HG03432 (cell line): Measurements from ENCODE around the gene ACTL6A.
"Not testable (repeated sequence)": the region's sequence is repeated elsewhere in the genome, so short reads cannot be mapped to it uniquely, and the experiment has no call there.

Experiments used
- ATAC-seq: cut with Tn5 transposase; IDR thresholded peaks from one replicate; pipeline ENCODE4 v1.9.1; 2021; ENCODE audit warnings: mild to moderate bottlenecking, moderate library complexity; ENCODE audit not compliant: unreplicated experiment

Gene ACTL6A

GRCh38 chr3:179562591-179563270 lies at the start of gene ACTL6A:
Gene ACTL6A, plus strand, starts transcription at chr3:179562926. Its CDS starts 167 bp downstream, at chr3:179563093.
- peak; percentile 96 for ATAC-seq

GRCh38 chr3:179513862-179514261 lies 48.9 kb upstream of the ACTL6A start:
- no peak for ATAC-seq

GRCh38 chr3:179516461-179517251 lies 46.1 kb upstream of the ACTL6A start:
- not testable (repeated sequence) for ATAC-seq

- ATAC-seq, result no peak
These were observed 36.2 kb upstream of the ACTL6A start for GRCh38 chr3:179526482-179526881.

- no peak for ATAC-seq
These were observed 35.7 kb upstream of the ACTL6A start for GRCh38 chr3:179526989-179527391.

GRCh38 chr3:179528772-179529171 lies 34.0 kb upstream of the ACTL6A start:
- ATAC-seq, result no peak

GRCh38 chr3:179531576-179531975 lies 31.1 kb upstream of the ACTL6A start:
- ATAC-seq, result no peak

GRCh38 chr3:179533274-179533673 lies 29.5 kb upstream of the ACTL6A start:
- no peak for ATAC-seq

- ATAC-seq, result no peak
These were observed 26.5 kb upstream of the ACTL6A start for GRCh38 chr3:179536256-179536655.

GRCh38 chr3:179541094-179541493 lies 21.6 kb upstream of the ACTL6A start:
- no peak for ATAC-seq

- no peak for ATAC-seq
These were observed 21.1 kb upstream of the ACTL6A start for GRCh38 chr3:179541596-179541995.

- no peak for ATAC-seq
These were observed 20.4 kb upstream of the ACTL6A start for GRCh38 chr3:179542375-179542774.

- no peak for ATAC-seq
These were observed 17.6 kb upstream of the ACTL6A start for GRCh38 chr3:179544981-179545645.

- ATAC-seq, result no peak
These were observed 15.9 kb upstream of the ACTL6A start for GRCh38 chr3:179546814-179547241.

- ATAC-seq, result no peak
These were observed 11.2 kb upstream of the ACTL6A start for GRCh38 chr3:179551349-179552105.

- no peak for ATAC-seq
These were observed 3.9 kb upstream of the ACTL6A start for GRCh38 chr3:179558742-179559364.

- no peak for ATAC-seq
These were observed 1.9 kb upstream of the ACTL6A start for GRCh38 chr3:179560791-179561190.

GRCh38 chr3:179563271-179563783 lies 601 bp downstream of the ACTL6A start:
- peak; percentile 44 for ATAC-seq

GRCh38 chr3:179565496-179565895 lies 2.8 kb downstream of the ACTL6A start:
- ATAC-seq, result no peak

- ATAC-seq, result no peak
These were observed 18.3 kb downstream of the ACTL6A start for GRCh38 chr3:179580992-179581391.
